ENCODE results near the gene FOXA2. TPM values are rescaled to one million over a fixed set of nuclear protein-coding genes. Genes with fewer than 3 reads are reported as not detected.

Gene FOXA2
- total and polyA plus RNA-seq, 2 of the 13 experiments (the other 11 are each of a cell fraction or from before 2014, with no cell fraction given) = 8.8 to 12.2 TPM

- TF ChIP-seq ZNF343 (CRISPR knock-in tag; IDR thresholded peaks at IDR 0.05) (no peak), SIX4 (CRISPR knock-in tag; IDR thresholded peaks at IDR 0.05) (no peak), ZNF335 (CRISPR knock-in tag; IDR thresholded peaks at IDR 0.05) (0 out of 2 replicates have a peak, but pooled peaks have one; percentile 22), TEAD3 (CRISPR knock-in tag; optimal IDR thresholded peaks at IDR 0.05; ENCODE audit: borderline replicate concordance) (peak; percentile 63), NR0B2 (CRISPR knock-in tag; IDR thresholded peaks at IDR 0.05) (no peak), SMYD3 (CRISPR knock-in tag; IDR thresholded peaks at IDR 0.05) (no peak), LCORL (IDR thresholded peaks at IDR 0.05) (no peak), LCORL (CRISPR knock-in tag; IDR thresholded peaks at IDR 0.05) (peak; percentile 81), ATF7 (IDR thresholded peaks at IDR 0.05) (no peak), ATF7 (CRISPR knock-in tag; IDR thresholded peaks at IDR 0.05) (no peak), HNRNPH1 (optimal IDR thresholded peaks at IDR 0.05; ENCODE audit: low read depth, low read length) (peak; percentile 93), EHMT2 (IDR thresholded peaks at IDR 0.05; ENCODE audit: borderline replicate concordance, low read depth, low read length) (no peak), ZNF737 (CRISPR knock-in tag; IDR thresholded peaks at IDR 0.05; ENCODE audit: borderline replicate concordance) (no peak), IRF2 (CRISPR knock-in tag; IDR thresholded peaks at IDR 0.05) (no peak; the same call in 1 of the 2 replicates), JUN (CRISPR knock-in tag; IDR thresholded peaks at IDR 0.05) (0 out of 2 replicates have a peak, but pooled peaks have one; percentile 29), PHF20 (CRISPR knock-in tag; IDR thresholded peaks at IDR 0.05) (0 out of 2 replicates have a peak, but pooled peaks have one; percentile 16), KLF12 (CRISPR knock-in tag; IDR thresholded peaks at IDR 0.05; ENCODE audit: borderline replicate concordance) (no peak), ZNF558 (CRISPR knock-in tag; IDR thresholded peaks at IDR 0.05; ENCODE audit: borderline replicate concordance) (no peak), ZFP91 (CRISPR knock-in tag; IDR thresholded peaks at IDR 0.05; ENCODE audit: borderline replicate concordance) (no peak), NKX3-1 (CRISPR knock-in tag; IDR thresholded peaks at IDR 0.05) (no peak), ZNF552 (CRISPR knock-in tag; IDR thresholded peaks at IDR 0.05; ENCODE audit: borderline replicate concordance) (no peak), ZSCAN9 (CRISPR knock-in tag; IDR thresholded peaks at IDR 0.05; ENCODE audit: borderline replicate concordance) (no peak), NPAS2 (CRISPR knock-in tag; IDR thresholded peaks at IDR 0.05; ENCODE audit: borderline replicate concordance) (no peak)
- TF ChIP-seq, protein P1, sequence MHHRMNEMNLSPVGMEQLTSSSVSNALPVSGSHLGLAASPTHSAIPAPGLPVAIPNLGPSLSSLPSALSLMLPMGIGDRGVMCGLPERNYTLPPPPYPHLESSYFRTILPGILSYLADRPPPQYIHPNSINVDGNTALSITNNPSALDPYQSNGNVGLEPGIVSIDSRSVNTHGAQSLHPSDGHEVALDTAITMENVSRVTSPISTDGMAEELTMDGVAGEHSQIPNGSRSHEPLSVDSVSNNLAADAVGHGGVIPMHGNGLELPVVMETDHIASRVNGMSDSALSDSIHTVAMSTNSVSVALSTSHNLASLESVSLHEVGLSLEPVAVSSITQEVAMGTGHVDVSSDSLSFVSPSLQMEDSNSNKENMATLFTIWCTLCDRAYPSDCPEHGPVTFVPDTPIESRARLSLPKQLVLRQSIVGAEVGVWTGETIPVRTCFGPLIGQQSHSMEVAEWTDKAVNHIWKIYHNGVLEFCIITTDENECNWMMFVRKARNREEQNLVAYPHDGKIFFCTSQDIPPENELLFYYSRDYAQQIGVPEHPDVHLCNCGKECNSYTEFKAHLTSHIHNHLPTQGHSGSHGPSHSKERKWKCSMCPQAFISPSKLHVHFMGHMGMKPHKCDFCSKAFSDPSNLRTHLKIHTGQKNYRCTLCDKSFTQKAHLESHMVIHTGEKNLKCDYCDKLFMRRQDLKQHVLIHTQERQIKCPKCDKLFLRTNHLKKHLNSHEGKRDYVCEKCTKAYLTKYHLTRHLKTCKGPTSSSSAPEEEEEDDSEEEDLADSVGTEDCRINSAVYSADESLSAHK (CRISPR knock-in tag; IDR thresholded peaks at IDR 0.05; ENCODE audit: borderline replicate concordance) = 0 out of 2 replicates have a peak, but pooled peaks have one; percentile 55
- TF ChIP-seq, protein P2, sequence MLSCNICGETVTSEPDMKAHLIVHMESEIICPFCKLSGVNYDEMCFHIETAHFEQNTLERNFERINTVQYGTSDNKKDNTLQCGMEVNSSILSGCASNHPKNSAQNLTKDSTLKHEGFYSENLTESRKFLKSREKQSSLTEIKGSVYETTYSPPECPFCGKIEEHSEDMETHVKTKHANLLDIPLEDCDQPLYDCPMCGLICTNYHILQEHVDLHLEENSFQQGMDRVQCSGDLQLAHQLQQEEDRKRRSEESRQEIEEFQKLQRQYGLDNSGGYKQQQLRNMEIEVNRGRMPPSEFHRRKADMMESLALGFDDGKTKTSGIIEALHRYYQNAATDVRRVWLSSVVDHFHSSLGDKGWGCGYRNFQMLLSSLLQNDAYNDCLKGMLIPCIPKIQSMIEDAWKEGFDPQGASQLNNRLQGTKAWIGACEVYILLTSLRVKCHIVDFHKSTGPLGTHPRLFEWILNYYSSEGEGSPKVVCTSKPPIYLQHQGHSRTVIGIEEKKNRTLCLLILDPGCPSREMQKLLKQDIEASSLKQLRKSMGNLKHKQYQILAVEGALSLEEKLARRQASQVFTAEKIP (CRISPR knock-in tag; IDR thresholded peaks at IDR 0.05; ENCODE audit: borderline replicate concordance) = no peak
Observed at GRCh38 chr20:22583773-22584521, 425 bp downstream of the FOXA2 start (continued).
